Endothelial cell of umbilical vein (primary cell): ENCODE measurements around the gene PITPNM1.

Experiments used
- POLR2A ChIP-seq: IDR thresholded peaks from 2 replicates; pipeline ENCODE4 v1.6.1; 2012; ENCODE audit warnings: low read depth, mild to moderate bottlenecking, control low read depth, low read length
- POLR2AphosphoS5 ChIP-seq: IDR thresholded peaks from 2 replicates; pipeline ENCODE4 v1.6.1; 2012; ENCODE audit warnings: low read depth, mild to moderate bottlenecking, control low read depth, low read length, moderate library complexity; ENCODE audit not compliant: insufficient read depth
- TF ChIP-seq, protein P1 (sequence below), 2 donors: IDR thresholded peaks; 1 replicate in 1 of 2; 2 replicates in 1 of 2; pipeline ENCODE4 v1.5.1; 2011; ENCODE audit warnings: low read length in 2 of 2, mild to moderate bottlenecking in 2 of 2, moderate library complexity in 2 of 2, control low read depth in 1 of 2, inconsistent platforms in 1 of 2, low read depth in 1 of 2; ENCODE audit not compliant: insufficient read depth in 1 of 2; ENCODE audit errors: extremely low read depth in 1 of 2

DNA sequence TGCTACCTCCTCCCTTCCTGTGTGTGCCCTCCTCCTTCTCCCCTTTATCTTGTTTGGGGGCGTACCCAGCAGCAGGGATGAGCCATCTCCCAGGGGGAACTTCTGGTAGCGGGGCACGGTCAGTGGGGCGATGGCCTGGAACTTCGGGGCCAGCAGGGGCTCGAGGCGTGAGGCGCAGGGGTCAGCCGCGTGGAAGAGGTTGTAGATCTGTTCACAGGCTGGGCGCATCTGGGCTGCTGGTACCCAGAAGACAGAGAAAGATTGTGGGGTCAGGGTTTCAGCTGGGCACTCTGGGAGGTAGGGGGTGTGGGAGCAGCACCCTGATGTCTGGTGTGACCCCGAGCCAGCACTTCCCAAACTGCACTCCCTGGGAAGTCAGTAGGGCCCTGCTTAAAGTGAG, 9.1 kb downstream of the PITPNM1 start:
- TF ChIP-seq POLR2A (no peak), POLR2AphosphoS5 (no peak)
- TF ChIP-seq, protein P1, sequence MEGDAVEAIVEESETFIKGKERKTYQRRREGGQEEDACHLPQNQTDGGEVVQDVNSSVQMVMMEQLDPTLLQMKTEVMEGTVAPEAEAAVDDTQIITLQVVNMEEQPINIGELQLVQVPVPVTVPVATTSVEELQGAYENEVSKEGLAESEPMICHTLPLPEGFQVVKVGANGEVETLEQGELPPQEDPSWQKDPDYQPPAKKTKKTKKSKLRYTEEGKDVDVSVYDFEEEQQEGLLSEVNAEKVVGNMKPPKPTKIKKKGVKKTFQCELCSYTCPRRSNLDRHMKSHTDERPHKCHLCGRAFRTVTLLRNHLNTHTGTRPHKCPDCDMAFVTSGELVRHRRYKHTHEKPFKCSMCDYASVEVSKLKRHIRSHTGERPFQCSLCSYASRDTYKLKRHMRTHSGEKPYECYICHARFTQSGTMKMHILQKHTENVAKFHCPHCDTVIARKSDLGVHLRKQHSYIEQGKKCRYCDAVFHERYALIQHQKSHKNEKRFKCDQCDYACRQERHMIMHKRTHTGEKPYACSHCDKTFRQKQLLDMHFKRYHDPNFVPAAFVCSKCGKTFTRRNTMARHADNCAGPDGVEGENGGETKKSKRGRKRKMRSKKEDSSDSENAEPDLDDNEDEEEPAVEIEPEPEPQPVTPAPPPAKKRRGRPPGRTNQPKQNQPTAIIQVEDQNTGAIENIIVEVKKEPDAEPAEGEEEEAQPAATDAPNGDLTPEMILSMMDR (IDR thresholded peaks at IDR 0.05; ENCODE audit: extremely low read depth in 1 of 2, insufficient read depth in 1 of 2, low read depth in 1 of 2, low read length in 2 of 2): no peak
